K562 (cell line): ENCODE measurements around the gene BDH1. TPM values are rescaled to one million over a fixed set of nuclear protein-coding genes. Genes with fewer than 3 reads are reported as not detected.
"Not testable (repeated sequence)": the region's sequence is repeated elsewhere in the genome, so short reads cannot be mapped to it uniquely, and the experiment has no call there.

Experiments
- ATAC-seq: fragments of 200-7000 bp; cut with Tn5 transposase; 3 replicates; pipeline ENCODE4 v1.9.1; 2020; ENCODE audit warnings: moderate library complexity
- BruUV-seq: library from RNA; stranded (reverse); fragments of 400-500 nt; replicated peaks from 2 replicates; lab custom pipeline; 2021; lab: Mats Ljungman, UMichigan
- CTCF ChIA-PET: fragments of 300-600 bp; formaldehyde crosslinking; extraction: SDS; loops from one replicate; lab custom pipeline; 2021; ENCODE audit warnings: low intra/inter-chr PET ratio; lab: Yijun Ruan, JAX
- POLR2A ChIA-PET: fragments of 300-600, 350-650 bp; sonication (Branson Sonifier 250); formaldehyde crosslinking; extraction: SDS; loops from one replicate; lab custom pipeline; 2021; ENCODE audit warnings: antibody characterized with exemption, inconsistent platforms; lab: Yijun Ruan, JAX
- DNase-seq, 4 experiments: peaks; one replicate each; pipeline versions ENCODE4 v3.0.0 to v3.0.0-alpha.2; 2011 to 2018; ENCODE audit warnings: low spot score in 3 of 4, mixed read lengths in 3 of 4; ENCODE audit errors: extremely low read depth in 1 of 4
- FAIRE-seq: peaks from 2 replicates; lab custom pipeline; 2011; peaks lifted over from hg19 to GRCh38; lab: Jason Lieb, UNC
- H2AFZ ChIP-seq: 2 replicates; pipeline ENCODE4 v1.6.0; 2011; ENCODE audit warnings: low read depth, low read length, control low read depth, inconsistent platforms
- H3K27ac ChIP-seq: fragments of 200-600 bp; 3 replicates; pipeline ENCODE4 v1.8.0; 2011; ENCODE audit warnings: low read depth, mild to moderate bottlenecking, control low read depth, inconsistent platforms, low read length, moderate library complexity, mixed read lengths; ENCODE audit errors: extremely low read depth
- H3K27me3 ChIP-seq, 2 experiments: fragments of 300-600 bp in 1 of 2; 2 replicates in 1 of 2; 3 replicates in 1 of 2; pipeline versions ENCODE4 v1.6.0 to v1.8.0; 2011; ENCODE audit warnings: inconsistent platforms in 2 of 2, low read length in 2 of 2, mild to moderate bottlenecking in 1 of 2, mixed read lengths in 1 of 2, moderate library complexity in 1 of 2; ENCODE audit not compliant: control insufficient read depth in 2 of 2, insufficient read depth in 2 of 2
- H3K36me3 ChIP-seq: fragments of 300-600 bp; 3 replicates; pipeline ENCODE4 v1.8.0; 2011; ENCODE audit warnings: mild to moderate bottlenecking, low read length, inconsistent platforms; ENCODE audit not compliant: control insufficient read depth, insufficient read depth
- H3K4me1 ChIP-seq, 2 experiments: fragments of 200-600 bp in 1 of 2; replicated peaks in 1 of 2; 2 replicates in 1 of 2; 3 replicates in 1 of 2; pipeline versions ENCODE4 v1.5.1 to v1.8.0; 2011; ENCODE audit warnings: inconsistent platforms in 2 of 2, low read length in 2 of 2, mild to moderate bottlenecking in 1 of 2, mixed read lengths in 1 of 2, moderate library complexity in 1 of 2; ENCODE audit not compliant: control insufficient read depth in 2 of 2, insufficient read depth in 2 of 2
- H3K4me2 ChIP-seq: 2 replicates; pipeline ENCODE4 v1.6.1; 2011; ENCODE audit warnings: low read length, control low read depth, inconsistent platforms, mixed read lengths; ENCODE audit not compliant: insufficient read depth
- H3K4me3 ChIP-seq: fragments of 200-600 bp; sonication (generic), shearing (Covaris generic); 2 replicates; pipeline ENCODE4 v1.5.1; 2016; ENCODE audit warnings: control low read depth, inconsistent platforms
- H3K79me2 ChIP-seq: fragments of 200-600 bp; 3 replicates; pipeline ENCODE4 v1.8.0; 2011; ENCODE audit warnings: low read length, inconsistent platforms; ENCODE audit not compliant: control insufficient read depth, insufficient read depth
- H3K9ac ChIP-seq, 2 experiments: 2 replicates each; pipeline versions ENCODE4 v1.6.0 to v1.6.1; 2011; ENCODE audit warnings: low read depth in 2 of 2, low read length in 2 of 2, control low read depth in 1 of 2, inconsistent platforms in 1 of 2, mild to moderate bottlenecking in 1 of 2, mixed read lengths in 1 of 2; ENCODE audit not compliant: insufficient read depth in 1 of 2
- H3K9me1 ChIP-seq: one replicate; pipeline ENCODE4 v1.6.0; 2011; ENCODE audit warnings: inconsistent platforms, mild to moderate bottlenecking, low read length, moderate library complexity; ENCODE audit not compliant: control insufficient read depth, insufficient read depth
- H3K9me3 ChIP-seq: replicated peaks from 2 replicates; pipeline ENCODE4 v1.5.1; 2011; ENCODE audit warnings: low read depth, low read length, inconsistent platforms; ENCODE audit not compliant: control insufficient read depth, insufficient read depth
- H4K20me1 ChIP-seq: replicated peaks from 2 replicates; pipeline ENCODE4 v1.6.1; 2011; ENCODE audit warnings: low read length, inconsistent platforms, mixed read lengths; ENCODE audit not compliant: control insufficient read depth, insufficient read depth
- BCOR ChIP-seq: fragments of 450-650 bp; IDR thresholded peaks from 2 replicates; pipeline ENCODE4 v1.6.1; 2016
- CBFA2T3 ChIP-seq: fragments of 450-650 bp; IDR thresholded peaks from 2 replicates; pipeline ENCODE4 v1.6.1; 2017
- CEBPG ChIP-seq, 3 experiments: fragments of 200-800 bp in 1 of 3; sonication (Bioruptor generic) in 1 of 3; sonication (generic) in 1 of 3; formaldehyde crosslinking in 1 of 3; IDR thresholded peaks in 2 of 3; conservative IDR thresholded peaks in 1 of 3; 2 replicates each; pipeline versions ENCODE4 v1.6.1 to v1.8.0; 2016 to 2022; ENCODE audit warnings: missing compliant biosample characterization in 2 of 3, missing genetic modification characterization in 2 of 3, mild to moderate bottlenecking in 1 of 3, missing genetic modification reagents in 1 of 3
- FOSL1 ChIP-seq: fragments of 200-800 bp; sonication (Bioruptor generic); conservative IDR thresholded peaks from 2 replicates; pipeline ENCODE4 v1.6.1; 2016; ENCODE audit warnings: missing genetic modification characterization, missing compliant biosample characterization
- HDAC2 ChIP-seq: fragments of 450-650 bp; IDR thresholded peaks from 2 replicates; pipeline ENCODE4 v1.6.1; 2016; ENCODE audit warnings: mild to moderate bottlenecking
- HDGF ChIP-seq: fragments of 450-650 bp; IDR thresholded peaks from 2 replicates; pipeline ENCODE4 v1.6.1; 2016
- KDM1A ChIP-seq, 2 experiments: fragments of 450-650 bp; IDR thresholded peaks; 2 replicates each; pipeline ENCODE4 v1.6.1; 2016; ENCODE audit warnings: mild to moderate bottlenecking in 2 of 2
- MEIS2 ChIP-seq: fragments of 450-650 bp; IDR thresholded peaks from 2 replicates; pipeline ENCODE4 v1.6.1; 2014; ENCODE audit warnings: mild to moderate bottlenecking; ENCODE audit not compliant: partially characterized antibody
- NFRKB ChIP-seq: fragments of 450-650 bp; IDR thresholded peaks from 2 replicates; pipeline ENCODE4 v1.6.1; 2016; ENCODE audit warnings: low read depth
- RBM25 ChIP-seq: fragments of 200-400 bp; formaldehyde crosslinking; IDR thresholded peaks from 2 replicates; pipeline ENCODE4 v1.6.1; 2018; ENCODE audit warnings: low read length, low read depth, moderate library complexity; ENCODE audit not compliant: severe bottlenecking
- SMARCA5 ChIP-seq: fragments of 450-650 bp; IDR thresholded peaks from 2 replicates; pipeline ENCODE4 v1.6.1; 2016
- ZFP36 ChIP-seq: fragments of 150-350 bp; IDR thresholded peaks from 2 replicates; pipeline ENCODE4 v1.6.1; 2018; ENCODE audit warnings: low read length, low read depth; ENCODE audit not compliant: partially characterized antibody
- WGBS: fragments of 100-300 bp; shearing (Covaris generic); methylation state at CpG from one replicate; pipeline ENCODE4 v1.1.6; 2016; ENCODE audit warnings: low coverage, mixed read lengths; ENCODE audit not compliant: insufficient coverage; ENCODE audit errors: missing lambda C conversion rate; 5-methylcytosine and 5-hydroxymethylcytosine counted together
- in situ Hi-C: fragments of 300-500 bp; cut with MboI; formaldehyde crosslinking; loops from 4 replicates; pipeline ENCODE4 v1.15.0; 2018; ENCODE audit warnings: inconsistent platforms, mixed read lengths
- intact Hi-C: fragments of 100-400 bp; cut with micrococcal nuclease; formaldehyde crosslinking; loops from 2 replicates; pipeline ENCODE4 v1.14.2; 2022
- polyA plus RNA-seq, 8 experiments: library from polyadenylated mRNA; depleted of rRNA in 4 of 8; stranded (reverse) in 5 of 8; unstranded in 3 of 8; fragments of >200 nt; fragmentation: Nextera tagmentation in 2 of 8; fragmentation: Illumina TruSeq in 1 of 8; extraction: Ambion mirVana in 2 of 8; extraction: Trizol in 1 of 8; gene quantifications; 2 replicates each; pipeline versions ENCODE4 v1.2.1 to v1.2.3, GENCODE V29; 2011 to 2014; ENCODE audit warnings: inconsistent platforms in 1 of 8, missing spikeins in 1 of 8
- total RNA-seq, 7 experiments: library from RNA; depleted of rRNA in 6 of 7; stranded (reverse); fragments of >200 nt in 6 of 7; fragmentation: Illumina TruSeq in 2 of 7; extraction: Trizol in 2 of 7; gene quantifications; 2 replicates each; pipeline versions ENCODE4 v1.2.1 to v1.2.3, GENCODE V29; 2011 to 2021; ENCODE audit warnings: low replicate concordance in 1 of 7
- TF ChIP-seq, protein P1 (sequence below), 3 experiments: fragments of 200-800 bp in 1 of 3; sonication (Bioruptor generic) in 1 of 3; sonication (generic) in 1 of 3; formaldehyde crosslinking in 1 of 3; IDR thresholded peaks; 2 replicates each; pipeline versions ENCODE4 v1.6.1 to v1.8.0; 2016 to 2022; ENCODE audit warnings: mild to moderate bottlenecking in 2 of 3, missing compliant biosample characterization in 2 of 3, missing genetic modification characterization in 2 of 3, missing genetic modification reagents in 1 of 3

BDH1 gene
- total and polyA plus RNA-seq, 9 of the 15 experiments (the other 6 are each of a cell fraction or from before 2014, with no cell fraction given), result 0.07 to 0.89 (median 0.12) TPM; not detected in 3

DNA sequence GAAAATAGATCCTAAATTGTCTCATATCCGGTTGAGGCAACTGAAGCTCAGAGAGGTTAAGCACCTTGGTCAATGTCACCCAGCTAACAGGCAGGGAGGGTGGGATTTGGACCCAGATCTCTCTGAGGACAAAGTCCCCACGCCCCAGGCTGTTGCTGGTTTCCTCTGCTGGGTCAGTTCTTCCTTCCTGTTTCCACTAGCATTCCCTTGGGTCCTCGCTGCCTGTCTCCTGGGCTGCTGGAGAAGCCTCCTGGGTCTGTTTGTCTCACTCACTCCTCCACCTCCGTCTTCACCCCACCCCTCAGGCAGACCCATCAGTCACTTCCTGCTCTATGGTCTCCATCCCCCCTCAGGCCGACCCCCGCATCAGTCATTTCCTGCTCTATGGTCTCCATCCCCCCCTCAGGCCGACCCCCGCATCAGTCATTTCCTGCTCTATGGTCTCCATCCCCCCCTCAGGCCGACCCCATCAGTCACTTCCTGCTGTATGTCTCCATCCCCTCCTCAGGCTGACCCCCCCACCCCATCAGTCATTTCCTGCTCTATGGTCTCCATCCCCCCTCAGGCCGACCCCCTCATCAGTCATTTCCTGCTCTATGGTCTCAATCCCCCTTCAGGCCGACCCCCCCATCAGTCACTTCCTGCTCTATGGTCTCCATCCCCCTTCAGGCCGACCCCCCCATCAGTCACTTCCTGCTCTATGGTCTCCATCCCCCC lies 38.7 kb downstream of the BDH1 start:
- CTCF ChIA-PET; H3K79me2 ChIP-seq; BruUV-seq; H3K36me3 ChIP-seq; ATAC-seq; H4K20me1 ChIP-seq; intact Hi-C loops; H3K9me1 ChIP-seq; FAIRE-seq; H3K9ac ChIP-seq; H3K9me3 ChIP-seq; H3K4me3 ChIP-seq; DNase-seq; TF ChIP-seq CEBPG (tag; conservative IDR thresholded peaks at IDR 0.05 in 1 of 2, IDR thresholded peaks at IDR 0.05 in 1 of 2): not testable (repeated sequence)
- peaks cover 10 to 32% of the 10 kb centered on the region in 2 experiments for H3K4me1 ChIP-seq
- peak overlapping the region; percentile 68 for H2AFZ ChIP-seq
- 22% methylated on average over 4 of the region's 12 CpGs for WGBS
- H3K4me2 ChIP-seq, result peak overlapping the region; percentile 65
- H3K27me3 ChIP-seq, result peaks cover 9 to 28% of the 10 kb centered on the region in 2 experiments; a peak in 4 of 5 replicates
- in situ Hi-C loops, result loop anchor here (25.0 kb wide), 2 partner anchors 255 to 530 kb away; no protein-coding TSS in a partner anchor
- POLR2A ChIA-PET, result interaction anchor here (2.0 kb wide), 1 partner anchor 9 kb away, joined by 4 read pairs; no protein-coding TSS in a partner anchor
- TF ChIP-seq FOSL1, result peak; percentile 77
- TF ChIP-seq CBFA2T3, result 0 out of 2 replicates have a peak, but pooled peaks have one; percentile 1
- peak; percentile 96 for TF ChIP-seq BCOR
- 0 out of 2 replicates have a peak, but pooled peaks have one; percentile 23 for TF ChIP-seq SMARCA5
- peak; percentile 0 for TF ChIP-seq MEIS2
- TF ChIP-seq NFRKB, result peak; percentile 39; the same call in 1 of the 2 replicates
- peak; percentile 47; the same call in 1 of the 2 replicates for TF ChIP-seq HDGF
- TF ChIP-seq ZFP36, result peak; percentile 68
- TF ChIP-seq, protein P1, sequence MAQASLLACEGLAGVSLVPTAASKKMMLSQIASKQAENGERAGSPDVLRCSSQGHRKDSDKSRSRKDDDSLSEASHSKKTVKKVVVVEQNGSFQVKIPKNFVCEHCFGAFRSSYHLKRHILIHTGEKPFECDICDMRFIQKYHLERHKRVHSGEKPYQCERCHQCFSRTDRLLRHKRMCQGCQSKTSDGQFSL (CRISPR knock-in tag; IDR thresholded peaks at IDR 0.05), result 0 out of 2 replicates have a peak, but pooled peaks have one; percentile 40
- TF ChIP-seq, protein P1 (tag; IDR thresholded peaks at IDR 0.05), result not testable (repeated sequence)
- TF ChIP-seq HDAC2, result peak; percentile 79
- peak; percentile 75 to 79 for TF ChIP-seq KDM1A (IDR thresholded peaks at IDR 0.05)
- peak; percentile 7; the same call in 1 of the 2 replicates for TF ChIP-seq CEBPG (CRISPR knock-in tag; IDR thresholded peaks at IDR 0.05)
- peak; percentile 82 for TF ChIP-seq RBM25
- peak overlapping the region; percentile 66; the same call in 1 of the 3 replicates for H3K27ac ChIP-seq
